ENCODE results near the gene CHAF1A. TPM values are rescaled to one million over a fixed set of nuclear protein-coding genes. Genes with fewer than 3 reads are reported as not detected.

The CHAF1A gene
- total and polyA plus RNA-seq, 5 donors from 2014 or later = 2.6 to 28.9 (median 4.1) TPM

DNA sequence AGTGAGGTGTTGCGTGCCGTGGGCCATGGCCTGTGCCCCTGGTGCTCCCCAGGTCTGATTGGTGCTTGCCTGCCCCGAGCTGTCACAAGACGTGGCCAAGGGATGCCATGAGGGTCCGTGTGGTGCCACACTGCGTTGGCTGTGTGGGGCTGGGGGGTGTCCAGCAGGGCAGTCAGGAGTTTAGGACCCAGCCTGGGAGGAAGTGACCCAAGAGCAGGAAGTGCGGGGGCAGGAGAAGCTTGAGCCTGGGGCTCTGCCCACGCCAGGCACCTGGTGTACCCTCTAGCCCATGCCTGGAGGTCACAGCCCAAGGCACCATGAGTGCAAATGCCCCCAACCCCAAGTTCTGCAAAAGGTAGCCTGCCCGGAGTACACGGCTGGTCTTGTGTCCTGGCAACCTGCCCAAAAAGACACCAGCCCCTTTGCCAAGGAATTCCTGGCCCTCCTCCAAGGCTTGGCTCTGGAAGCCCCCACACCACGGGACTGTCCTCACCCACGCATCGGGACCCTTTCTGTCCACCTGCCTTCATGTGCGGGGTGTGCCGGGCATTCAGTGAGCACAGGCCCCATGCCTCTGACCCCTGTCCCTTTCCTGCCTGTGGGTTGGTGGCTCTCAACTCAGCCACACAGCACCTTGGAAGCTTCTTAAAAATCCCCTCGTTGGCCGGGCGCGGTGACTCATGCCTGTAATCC lies 34.2 kb upstream of the CHAF1A start:
- Histone ChIP-seq H3K4me1 (ENCODE audit: control insufficient read depth, insufficient read depth, low read length, poor library complexity, severe bottlenecking) (peaks cover 43% of the 10 kb centered on the region), H3K4me3 (ENCODE audit: low read depth, low read length) (no peak overlapping the region), H3K27me3 (ENCODE audit: control insufficient read depth, insufficient read depth, low read length) (no peaks in the 10 kb centered on the region), H3K9me3 (ENCODE audit: control insufficient read depth in 2 of 2, low read length in 2 of 2) (no peaks in the 10 kb centered on the region), H3K36me3 (ENCODE audit: control insufficient read depth, insufficient read depth, low read length) (peaks cover 23% of the 10 kb centered on the region), H3K27ac (ENCODE audit: insufficient read depth, low read length, poor library complexity, severe bottlenecking) (peak overlapping the region; percentile 86)
- ATAC-seq (ENCODE audit: low read depth in 2 of 2) (no peak), DNase-seq (no peak)
- Mint-ChIP-seq H3K27ac (peak overlapping the region; percentile 94 to 98 (median 97)), H3K4me1 (peaks cover 0 to 50% (median 15%) of the 10 kb centered on the region in 4 donors), H3K9me3 (no peaks in the 10 kb centered on the region), H3K36me3 (no peaks in the 10 kb centered on the region), H3K27me3 (no peaks in the 10 kb centered on the region), H3K4me3 (peak overlapping the region in 2 of 4 donors; percentile 95 to 96)

GRCh38 chr19:4369109-4369887 lies 33.1 kb upstream of the CHAF1A start:
- H3K9me3 ChIP-seq (ENCODE audit: control insufficient read depth in 2 of 2, low read length in 2 of 2) = no peaks in the 10 kb centered on the region
- Mint-ChIP-seq H3K27ac (peak overlapping the region; percentile 94 to 98 (median 97)), H3K27me3 (no peaks in the 10 kb centered on the region), H3K9me3 (no peaks in the 10 kb centered on the region), H3K36me3 (no peaks in the 10 kb centered on the region), H3K4me1 (peaks cover 0 to 55% (median 17%) of the 10 kb centered on the region in 4 donors), H3K4me3 (peak overlapping the region; percentile 89 to 96 (median 96))
- peak overlapping the region; percentile 53 for H3K4me3 ChIP-seq (ENCODE audit: low read depth, low read length)
- no peaks in the 10 kb centered on the region for H3K27me3 ChIP-seq (ENCODE audit: control insufficient read depth, insufficient read depth, low read length)
- peak overlapping the region; percentile 86 for H3K27ac ChIP-seq (ENCODE audit: insufficient read depth, low read length, poor library complexity, severe bottlenecking)
- peaks cover 16% of the 10 kb centered on the region for H3K36me3 ChIP-seq (ENCODE audit: control insufficient read depth, insufficient read depth, low read length)
- peak; percentile 72 for ATAC-seq (ENCODE audit: low read depth in 2 of 2)
- H3K4me1 ChIP-seq (ENCODE audit: control insufficient read depth, insufficient read depth, low read length, poor library complexity, severe bottlenecking) = peaks cover 49% of the 10 kb centered on the region
- DNase-seq = peak; percentile 61 to 95 (median 81)

DNA sequence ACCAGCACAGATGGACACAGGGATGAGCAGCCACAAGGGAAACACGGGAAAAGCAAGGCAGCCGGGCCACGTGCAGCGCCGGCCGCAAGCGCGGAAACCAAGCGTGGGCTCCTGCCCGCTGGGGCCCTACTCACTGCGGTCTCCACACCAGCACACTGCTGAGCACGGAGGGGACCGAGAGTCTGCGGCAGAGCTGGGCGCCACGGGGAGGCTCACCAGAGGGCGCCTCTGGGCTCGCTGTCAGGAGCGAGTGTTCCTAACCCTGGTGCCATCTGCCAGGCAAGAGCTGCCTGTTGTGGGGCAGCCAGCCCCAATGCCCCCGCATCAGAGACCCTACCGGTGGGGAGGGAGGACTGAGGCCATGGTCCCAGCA lies 32.6 kb upstream of the CHAF1A start:
- Histone ChIP-seq H3K4me1 (ENCODE audit: control insufficient read depth, insufficient read depth, low read length, poor library complexity, severe bottlenecking) (peaks cover 52% of the 10 kb centered on the region), H3K36me3 (ENCODE audit: control insufficient read depth, insufficient read depth, low read length) (peaks cover 15% of the 10 kb centered on the region), H3K4me3 (ENCODE audit: low read depth, low read length) (peak overlapping the region; percentile 44), H3K9me3 (ENCODE audit: control insufficient read depth in 2 of 2, low read length in 2 of 2) (no peaks in the 10 kb centered on the region), H3K27ac (ENCODE audit: insufficient read depth, low read length, poor library complexity, severe bottlenecking) (peak overlapping the region; percentile 86), H3K27me3 (ENCODE audit: control insufficient read depth, insufficient read depth, low read length) (no peaks in the 10 kb centered on the region)
- peak overlapping the region; percentile 89 to 96 (median 96) for H3K4me3 Mint-ChIP-seq
- no peaks in the 10 kb centered on the region for H3K36me3 Mint-ChIP-seq
- no peaks in the 10 kb centered on the region for H3K27me3 Mint-ChIP-seq
- ATAC-seq (ENCODE audit: low read depth in 2 of 2) (peak; percentile 73 to 76), DNase-seq (peak; percentile 48 to 87 (median 69))
- H3K27ac Mint-ChIP-seq = peak overlapping the region; percentile 84 to 98 (median 94)
- no peaks in the 10 kb centered on the region for H3K9me3 Mint-ChIP-seq
- H3K4me1 Mint-ChIP-seq = peaks cover 0 to 55% (median 17%) of the 10 kb centered on the region in 4 donors

DNA sequence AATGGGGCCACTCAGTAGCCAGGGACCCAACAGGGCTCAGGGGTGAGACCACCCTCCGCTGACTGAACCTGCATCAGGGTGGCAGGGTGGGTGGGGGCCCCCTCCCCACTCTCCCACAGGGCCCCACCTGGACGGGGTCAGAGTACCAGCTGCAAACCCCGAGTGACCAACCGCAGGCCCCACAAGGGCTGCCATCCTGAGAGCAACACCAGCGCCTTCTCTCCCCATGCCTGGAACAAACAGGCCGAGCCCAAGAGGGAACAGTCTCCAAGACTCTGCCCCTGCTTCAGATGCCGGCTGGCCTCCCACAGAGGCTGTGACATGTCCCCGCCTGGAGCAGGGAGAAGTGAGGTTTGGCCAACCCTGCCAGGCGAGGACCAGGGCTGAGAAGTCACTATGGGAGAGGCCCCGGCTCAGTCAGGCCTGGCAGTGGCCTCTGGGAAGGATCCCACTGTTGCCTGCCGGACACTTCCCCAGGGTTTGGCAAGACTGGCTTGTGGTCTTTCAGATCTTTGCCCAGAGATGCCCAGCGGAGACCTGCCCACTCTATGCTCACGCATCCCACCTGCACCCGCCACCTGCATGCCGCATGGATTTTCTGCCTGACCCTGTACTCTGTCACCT lies 31.9 kb upstream of the CHAF1A start:
- Histone ChIP-seq H3K9me3 (ENCODE audit: control insufficient read depth in 2 of 2, low read length in 2 of 2) (no peaks in the 10 kb centered on the region), H3K36me3 (ENCODE audit: control insufficient read depth, insufficient read depth, low read length) (peaks cover 8% of the 10 kb centered on the region), H3K4me3 (ENCODE audit: low read depth, low read length) (peak overlapping the region; percentile 26), H3K27ac (ENCODE audit: insufficient read depth, low read length, poor library complexity, severe bottlenecking) (peak overlapping the region; percentile 86), H3K27me3 (ENCODE audit: control insufficient read depth, insufficient read depth, low read length) (no peaks in the 10 kb centered on the region), H3K4me1 (ENCODE audit: control insufficient read depth, insufficient read depth, low read length, poor library complexity, severe bottlenecking) (peaks cover 55% of the 10 kb centered on the region)
- Mint-ChIP-seq H3K27ac (peak overlapping the region; percentile 75 to 94 (median 86)), H3K4me3 (peak overlapping the region; percentile 48 to 89 (median 79)), H3K36me3 (no peaks in the 10 kb centered on the region), H3K27me3 (no peaks in the 10 kb centered on the region), H3K9me3 (no peaks in the 10 kb centered on the region), H3K4me1 (peaks cover 0 to 57% (median 18%) of the 10 kb centered on the region in 4 donors)
- no peak for ATAC-seq (ENCODE audit: low read depth in 2 of 2)
- DNase-seq = no peak

DNA sequence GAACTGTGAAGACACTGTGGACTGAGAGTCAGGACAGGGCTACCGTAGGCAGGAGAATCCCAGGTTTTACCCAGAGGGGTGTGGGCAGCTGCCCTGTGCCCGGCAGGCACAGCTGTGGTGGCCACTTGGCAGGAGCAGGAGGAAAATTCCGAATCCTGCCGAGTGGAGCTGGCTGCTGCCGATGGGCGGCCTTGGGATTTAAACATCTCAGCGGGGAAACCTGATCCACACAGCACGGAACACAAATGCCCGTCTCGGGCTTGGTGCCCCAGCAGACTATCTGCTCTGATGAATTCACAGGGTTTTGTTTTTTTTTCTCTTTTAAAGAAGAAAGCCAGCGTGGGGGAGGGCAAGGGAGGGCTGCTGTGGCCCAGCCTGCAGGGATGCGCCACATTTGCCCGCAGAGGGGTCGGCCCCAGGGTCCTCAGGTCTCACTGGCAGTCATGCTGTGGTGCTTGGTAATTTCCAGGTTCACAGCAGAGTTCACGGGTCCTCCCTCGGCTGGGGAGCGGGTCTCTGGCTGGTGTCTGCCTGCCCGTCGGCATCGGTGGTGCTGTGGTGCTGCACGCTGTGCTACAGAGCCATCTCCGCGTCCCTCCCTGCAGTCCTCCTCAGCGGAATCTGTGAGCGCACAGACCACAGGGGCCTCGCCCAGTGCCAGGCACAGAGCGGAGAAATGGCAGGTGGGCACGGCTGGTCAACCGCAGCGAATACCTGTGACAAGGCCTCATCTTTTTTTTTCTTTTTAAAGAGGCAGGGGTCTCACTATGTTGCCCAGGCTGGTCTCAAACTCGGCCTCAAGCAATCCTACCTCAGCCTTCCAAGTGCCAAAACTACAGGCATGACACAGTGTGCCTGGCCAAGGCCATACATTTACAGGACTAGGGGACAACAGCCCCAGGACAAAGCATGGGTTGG lies 30.9 kb upstream of the CHAF1A start:
- Histone ChIP-seq H3K27ac (ENCODE audit: insufficient read depth, low read length, poor library complexity, severe bottlenecking) (peak overlapping the region; percentile 86), H3K4me1 (ENCODE audit: control insufficient read depth, insufficient read depth, low read length, poor library complexity, severe bottlenecking) (peaks cover 60% of the 10 kb centered on the region)
- H3K4me1 Mint-ChIP-seq = peaks cover 0 to 65% (median 23%) of the 10 kb centered on the region in 4 donors

GRCh38 chr19:4372165-4373012 lies 30.1 kb upstream of the CHAF1A start:
- Histone ChIP-seq H3K27ac (ENCODE audit: insufficient read depth, low read length, poor library complexity, severe bottlenecking) (no peak overlapping the region), H3K9me3 (ENCODE audit: control insufficient read depth in 2 of 2, low read length in 2 of 2) (no peaks in the 10 kb centered on the region), H3K36me3 (ENCODE audit: control insufficient read depth, insufficient read depth, low read length) (peaks cover 2% of the 10 kb centered on the region), H3K27me3 (ENCODE audit: control insufficient read depth, insufficient read depth, low read length) (no peaks in the 10 kb centered on the region), H3K4me3 (ENCODE audit: low read depth, low read length) (no peak overlapping the region), H3K4me1 (ENCODE audit: control insufficient read depth, insufficient read depth, low read length, poor library complexity, severe bottlenecking) (peaks cover 67% of the 10 kb centered on the region)
- no peak for DNase-seq
- no peak for ATAC-seq (ENCODE audit: low read depth in 2 of 2)
- Mint-ChIP-seq H3K36me3 (no peaks in the 10 kb centered on the region), H3K4me3 (peak overlapping the region in 1 of 4 donors; percentile 27), H3K4me1 (peaks cover 0 to 70% (median 24%) of the 10 kb centered on the region in 4 donors), H3K9me3 (no peaks in the 10 kb centered on the region), H3K27me3 (no peaks in the 10 kb centered on the region), H3K27ac (peak overlapping the region in 2 of 3 donors; percentile 41 to 59)

More for the DNA sequence above, 30.9 kb upstream of the CHAF1A start:
- peaks cover 2% of the 10 kb centered on the region for H3K36me3 ChIP-seq (ENCODE audit: control insufficient read depth, insufficient read depth, low read length)
- no peak overlapping the region for H3K4me3 ChIP-seq (ENCODE audit: low read depth, low read length)
- H3K4me3 Mint-ChIP-seq = peak overlapping the region in 1 of 4 donors; percentile 27
- DNase-seq (no peak), ATAC-seq (ENCODE audit: low read depth in 2 of 2) (no peak)
- no peaks in the 10 kb centered on the region for H3K9me3 ChIP-seq (ENCODE audit: control insufficient read depth in 2 of 2, low read length in 2 of 2)
- no peaks in the 10 kb centered on the region for H3K36me3 Mint-ChIP-seq
- H3K9me3 Mint-ChIP-seq = no peaks in the 10 kb centered on the region
- no peaks in the 10 kb centered on the region for H3K27me3 Mint-ChIP-seq
- peak overlapping the region; percentile 41 to 86 (median 75) for H3K27ac Mint-ChIP-seq
- no peaks in the 10 kb centered on the region for H3K27me3 ChIP-seq (ENCODE audit: control insufficient read depth, insufficient read depth, low read length)

Data from CD4-positive, CD25-positive, alpha-beta regulatory T cell (primary cell).